ENCODE results near the gene HLCS. TPM values are rescaled to one million over a fixed set of nuclear protein-coding genes. Genes with fewer than 3 reads are reported as not detected.

HLCS gene
- total RNA-seq, 1 donor from 2014 or later = 25.0 TPM

GRCh38 chr21:36750576-36750959 lies 215.9 kb downstream of the HLCS start:
- no peak for DNase-seq (ENCODE audit: low spot score)
- peak overlapping the region; percentile 16 for H3K4me3 ChIP-seq
- no peaks in the 10 kb centered on the region for H3K79me2 ChIP-seq (ENCODE audit: low read depth)
- no peak overlapping the region for H3K9ac ChIP-seq
- TF ChIP-seq EZH2 (IDR thresholded peaks at IDR 0.05) = no peak
- TF ChIP-seq EZH2phosphoT487 (IDR thresholded peaks at IDR 0.05) = no peak
- no peak for TF ChIP-seq CTCF (IDR thresholded peaks at IDR 0.05)
- Mint-ChIP-seq H3K36me3 (peaks cover 4% of the 10 kb centered on the region), H3K9me3 (no peaks in the 10 kb centered on the region), H3K4me3 (peak overlapping the region; percentile 30), H3K27me3 (ENCODE audit: insufficient read depth, low read depth) (peaks cover 11% of the 10 kb centered on the region), H3K27ac (peak overlapping the region; percentile 100), H3K4me1 (peaks cover 74% of the 10 kb centered on the region)
- H3F3A ChIP-seq (ENCODE audit: low read depth) = peaks cover 47% of the 10 kb centered on the region
- no peaks in the 10 kb centered on the region for H4K20me1 ChIP-seq (ENCODE audit: low read depth)
- no peaks in the 10 kb centered on the region for H3K9me3 ChIP-seq (ENCODE audit: low read depth)
- H3K4me2 ChIP-seq = peak overlapping the region; percentile 90
- peaks cover 29% of the 10 kb centered on the region for H3K27me3 ChIP-seq
- H3K4me1 ChIP-seq = peaks cover 70% of the 10 kb centered on the region
- H3K27ac ChIP-seq = peak overlapping the region; percentile 91
- H2AFZ ChIP-seq (replicated peaks) = no peak overlapping the region
- H3K36me3 ChIP-seq = no peaks in the 10 kb centered on the region

GRCh38 chr21:36749935-36750575 lies 216.4 kb downstream of the HLCS start:
- Histone ChIP-seq H3K27ac (peak overlapping the region; percentile 91), H3K9me3 (ENCODE audit: low read depth) (no peaks in the 10 kb centered on the region), H3K4me1 (peaks cover 70% of the 10 kb centered on the region), H3F3A (ENCODE audit: low read depth) (peaks cover 47% of the 10 kb centered on the region), H3K79me2 (ENCODE audit: low read depth) (no peaks in the 10 kb centered on the region), H4K20me1 (ENCODE audit: low read depth) (no peaks in the 10 kb centered on the region), H3K9ac (no peak overlapping the region), H3K4me2 (peak overlapping the region; percentile 90), H3K4me3 (peak overlapping the region; percentile 23), H2AFZ (replicated peaks) (no peak overlapping the region), H3K36me3 (no peaks in the 10 kb centered on the region), H3K27me3 (peaks cover 35% of the 10 kb centered on the region)
- TF ChIP-seq EZH2 (IDR thresholded peaks at IDR 0.05) = no peak
- TF ChIP-seq CTCF (IDR thresholded peaks at IDR 0.05) = no peak
- no peak for TF ChIP-seq EZH2phosphoT487 (IDR thresholded peaks at IDR 0.05)
- H3K4me3 Mint-ChIP-seq = peak overlapping the region; percentile 64
- DNase-seq (ENCODE audit: low spot score) = peak; percentile 96
- H3K9me3 Mint-ChIP-seq = no peaks in the 10 kb centered on the region
- peaks cover 2% of the 10 kb centered on the region for H3K36me3 Mint-ChIP-seq
- H3K27me3 Mint-ChIP-seq (ENCODE audit: insufficient read depth, low read depth) = peaks cover 9% of the 10 kb centered on the region
- H3K4me1 Mint-ChIP-seq = peaks cover 71% of the 10 kb centered on the region
- peak overlapping the region; percentile 100 for H3K27ac Mint-ChIP-seq

GRCh38 chr21:36747815-36748383 lies 218.6 kb downstream of the HLCS start:
- Mint-ChIP-seq H3K4me1 (peaks cover 61% of the 10 kb centered on the region), H3K27me3 (ENCODE audit: insufficient read depth, low read depth) (peaks cover 14% of the 10 kb centered on the region), H3K36me3 (peaks cover 2% of the 10 kb centered on the region), H3K9me3 (no peaks in the 10 kb centered on the region), H3K27ac (peak overlapping the region; percentile 96), H3K4me3 (peak overlapping the region; percentile 86)
- H3K27me3 ChIP-seq = peaks cover 40% of the 10 kb centered on the region
- peak overlapping the region; percentile 68 for H3K4me3 ChIP-seq
- no peaks in the 10 kb centered on the region for H3K79me2 ChIP-seq (ENCODE audit: low read depth)
- H3K4me1 ChIP-seq = peaks cover 53% of the 10 kb centered on the region
- no peaks in the 10 kb centered on the region for H3K36me3 ChIP-seq
- no peaks in the 10 kb centered on the region for H4K20me1 ChIP-seq (ENCODE audit: low read depth)
- peak; percentile 93 for DNase-seq (ENCODE audit: low spot score)
- TF ChIP-seq CTCF (IDR thresholded peaks at IDR 0.05) (no peak), EZH2phosphoT487 (IDR thresholded peaks at IDR 0.05) (no peak), EZH2 (IDR thresholded peaks at IDR 0.05) (no peak)
- peak overlapping the region; percentile 89 for H2AFZ ChIP-seq (replicated peaks)
- peak overlapping the region; percentile 90 for H3K4me2 ChIP-seq
- no peak overlapping the region for H3K9ac ChIP-seq
- no peak overlapping the region for H3K27ac ChIP-seq
- peaks cover 27% of the 10 kb centered on the region for H3F3A ChIP-seq (ENCODE audit: low read depth)
- no peaks in the 10 kb centered on the region for H3K9me3 ChIP-seq (ENCODE audit: low read depth)
